HUES64 (cell line): Measurements from ENCODE around the gene CLTA.
"Not testable (repeated sequence)": the region's sequence is repeated elsewhere in the genome, so short reads cannot be mapped to it uniquely, and the experiment has no call there.

Experiments used
- H3K27ac ChIP-seq: 2 replicates; pipeline ENCODE4 v1.7.0; 2013; ENCODE audit warnings: low read depth, low read length, inconsistent platforms
- H3K27me3 ChIP-seq: 2 replicates; pipeline ENCODE4 v1.6.1; 2013; ENCODE audit warnings: mild to moderate bottlenecking, low read length; ENCODE audit not compliant: insufficient read depth
- H3K36me3 ChIP-seq: 2 replicates; pipeline ENCODE4 v1.6.1; 2013; ENCODE audit warnings: mild to moderate bottlenecking, low read length; ENCODE audit not compliant: insufficient read depth
- H3K4me1 ChIP-seq: 2 replicates; pipeline ENCODE4 v1.6.1; 2013; ENCODE audit warnings: mild to moderate bottlenecking, low read length, moderate library complexity; ENCODE audit not compliant: insufficient read depth
- H3K4me3 ChIP-seq: 2 replicates; pipeline ENCODE4 v1.5.1; 2013; ENCODE audit warnings: mild to moderate bottlenecking, low read length, moderate library complexity
- H3K9ac ChIP-seq: 2 replicates; pipeline ENCODE4 v1.6.1; 2013; ENCODE audit warnings: mild to moderate bottlenecking, low read depth, low read length
- H3K9me3 ChIP-seq: 2 replicates; pipeline ENCODE4 v1.6.1; 2013; ENCODE audit warnings: low read depth, low read length; ENCODE audit not compliant: insufficient read depth
- WGBS: fragments of 150-250, 120-280 bp; methylation state at CpG from one replicate; pipeline ENCODE4 v1.1.7; 2013; ENCODE audit warnings: missing lambda C conversion rate; 5-methylcytosine and 5-hydroxymethylcytosine counted together

CLTA gene

GRCh38 chr9:36159509-36159908 lies 31.2 kb upstream of the CLTA start:
- H3K9ac ChIP-seq, H3K36me3 ChIP-seq, H3K4me3 ChIP-seq, H3K27ac ChIP-seq, H3K27me3 ChIP-seq, H3K9me3 ChIP-seq: not testable (repeated sequence)
- WGBS, result 96% methylated on average over 4 of the region's 4 CpGs
- peaks cover 22% of the 10 kb centered on the region for H3K4me1 ChIP-seq

- WGBS, result 85% methylated on average over 11 of the region's 11 CpGs
- H3K27ac ChIP-seq, result not testable (repeated sequence)
These were observed 30.6 kb upstream of the CLTA start for GRCh38 chr9:36160126-36160525.

GRCh38 chr9:36161187-36161586 lies 29.5 kb upstream of the CLTA start:
- peaks cover 27% of the 10 kb centered on the region for H3K4me1 ChIP-seq
- no peak overlapping the region for H3K27ac ChIP-seq
- H3K4me3 ChIP-seq, result no peak overlapping the region
- 90% methylated on average over 2 of the region's 2 CpGs for WGBS
- peaks cover 7% of the 10 kb centered on the region for H3K9me3 ChIP-seq
- no peak overlapping the region for H3K9ac ChIP-seq
- H3K27me3 ChIP-seq, result no peaks in the 10 kb centered on the region
- peaks cover 3% of the 10 kb centered on the region; the same call in 1 of the 2 replicates for H3K36me3 ChIP-seq

More at GRCh38 chr9:36160126-36160525, 30.6 kb upstream of the CLTA start:
- peaks cover 27% of the 10 kb centered on the region for H3K4me1 ChIP-seq
- H3K9ac ChIP-seq, H3K27me3 ChIP-seq, H3K36me3 ChIP-seq, H3K9me3 ChIP-seq, H3K4me3 ChIP-seq: not testable (repeated sequence)

GRCh38 chr9:36162211-36162738 lies 28.4 kb upstream of the CLTA start:
- no peaks in the 10 kb centered on the region for H3K9me3 ChIP-seq
- peaks cover 27% of the 10 kb centered on the region for H3K4me1 ChIP-seq
- H3K36me3 ChIP-seq, result no peaks in the 10 kb centered on the region
- WGBS, result 80% methylated on average over 17 of the region's 17 CpGs
- no peak overlapping the region for H3K9ac ChIP-seq
- H3K27ac ChIP-seq, result peak overlapping the region; percentile 74
- H3K4me3 ChIP-seq, result no peak overlapping the region
- H3K27me3 ChIP-seq, result no peaks in the 10 kb centered on the region

GRCh38 chr9:36163049-36163785 lies 27.5 kb upstream of the CLTA start:
- Histone ChIP-seq H3K4me3 (0 out of 2 replicates have a peak overlapping the region, but pooled peaks have one; percentile 1), H3K36me3 (no peaks in the 10 kb centered on the region), H3K4me1 (peaks cover 27% of the 10 kb centered on the region), H3K9me3 (no peaks in the 10 kb centered on the region), H3K27ac (peak overlapping the region; percentile 74), H3K27me3 (no peaks in the 10 kb centered on the region), H3K9ac (peak overlapping the region; percentile 11)
- WGBS, result 12% methylated on average over 8 of the region's 9 CpGs

- Histone ChIP-seq H3K4me3 (0 out of 2 replicates have a peak overlapping the region, but pooled peaks have one; percentile 1), H3K27ac (peak overlapping the region; percentile 74), H3K4me1 (peaks cover 27% of the 10 kb centered on the region), H3K9ac (peak overlapping the region; percentile 11), H3K9me3 (no peaks in the 10 kb centered on the region), H3K36me3 (no peaks in the 10 kb centered on the region), H3K27me3 (no peaks in the 10 kb centered on the region)
- 73% methylated on average over 4 of the region's 4 CpGs for WGBS
These were observed 26.9 kb upstream of the CLTA start for GRCh38 chr9:36163786-36164170.

- 90% methylated on average over 6 of the region's 6 CpGs for WGBS
- peaks cover 27% of the 10 kb centered on the region for H3K4me1 ChIP-seq
- 0 out of 2 replicates have a peak overlapping the region, but pooled peaks have one; percentile 19 for H3K9ac ChIP-seq
- no peaks in the 10 kb centered on the region for H3K36me3 ChIP-seq
- peak overlapping the region; percentile 74; the same call in 1 of the 2 replicates for H3K27ac ChIP-seq
- no peaks in the 10 kb centered on the region for H3K27me3 ChIP-seq
- H3K9me3 ChIP-seq, result no peaks in the 10 kb centered on the region
- H3K4me3 ChIP-seq, result no peak overlapping the region
These were observed 26.3 kb upstream of the CLTA start for GRCh38 chr9:36164372-36164771.

GRCh38 chr9:36164989-36165388 lies 25.7 kb upstream of the CLTA start:
- Histone ChIP-seq H3K9me3 (no peaks in the 10 kb centered on the region), H3K27ac (no peak overlapping the region; the same call in 1 of the 2 replicates), H3K27me3 (no peaks in the 10 kb centered on the region), H3K9ac (no peak overlapping the region), H3K4me1 (peaks cover 27% of the 10 kb centered on the region), H3K4me3 (no peak overlapping the region), H3K36me3 (no peaks in the 10 kb centered on the region)
- 49% methylated on average over 3 of the region's 3 CpGs for WGBS

GRCh38 chr9:36165826-36166167 lies 24.9 kb upstream of the CLTA start:
- H3K27ac ChIP-seq, result no peak overlapping the region

GRCh38 chr9:36166168-36166927 lies 24.4 kb upstream of the CLTA start:
- H3K9ac ChIP-seq, result no peak overlapping the region; the same call in 1 of the 2 replicates
- peak overlapping the region; percentile 56 for H3K4me3 ChIP-seq
- H3K9me3 ChIP-seq, result no peaks in the 10 kb centered on the region
- no peak overlapping the region for H3K27ac ChIP-seq
- no peaks in the 10 kb centered on the region for H3K27me3 ChIP-seq
- H3K4me1 ChIP-seq, result peaks cover 27% of the 10 kb centered on the region
- 10% methylated on average over 58 of the region's 58 CpGs for WGBS
- H3K36me3 ChIP-seq, result no peaks in the 10 kb centered on the region

More at GRCh38 chr9:36165826-36166167, 24.9 kb upstream of the CLTA start:
- Histone ChIP-seq H3K4me1 (peaks cover 27% of the 10 kb centered on the region), H3K9ac (no peak overlapping the region), H3K36me3 (no peaks in the 10 kb centered on the region), H3K27me3 (no peaks in the 10 kb centered on the region), H3K4me3 (no peak overlapping the region), H3K9me3 (no peaks in the 10 kb centered on the region)
- 58% methylated on average over 11 of the region's 12 CpGs for WGBS

- Histone ChIP-seq H3K4me3 (no peak within 1 kb of the TSS), H3K36me3 (no peaks in the 10 kb centered on the region), H3K4me1 (peaks cover 7% of the 10 kb centered on the region), H3K9ac (no peak within 1 kb of the TSS), H3K27me3 (no peaks in the 10 kb centered on the region), H3K9me3 (no peaks in the 10 kb centered on the region), H3K27ac (no peak within 1 kb of the TSS)
- 93% methylated on average over 6 of the region's 6 CpGs for WGBS
These were observed 21.6 kb upstream of the CLTA start, which contains the start of gene CCIN for GRCh38 chr9:36169166-36169565. Gene CCIN, plus strand, starts transcription at chr9:36169388. Its CDS starts 115 bp downstream, at chr9:36169503.
